Measurements from ENCODE around the gene SSR2.
"Not testable (repeated sequence)": the region's sequence is repeated elsewhere in the genome, so short reads cannot be mapped to it uniquely, and the experiment has no call there.

Gene SSR2

DNA sequence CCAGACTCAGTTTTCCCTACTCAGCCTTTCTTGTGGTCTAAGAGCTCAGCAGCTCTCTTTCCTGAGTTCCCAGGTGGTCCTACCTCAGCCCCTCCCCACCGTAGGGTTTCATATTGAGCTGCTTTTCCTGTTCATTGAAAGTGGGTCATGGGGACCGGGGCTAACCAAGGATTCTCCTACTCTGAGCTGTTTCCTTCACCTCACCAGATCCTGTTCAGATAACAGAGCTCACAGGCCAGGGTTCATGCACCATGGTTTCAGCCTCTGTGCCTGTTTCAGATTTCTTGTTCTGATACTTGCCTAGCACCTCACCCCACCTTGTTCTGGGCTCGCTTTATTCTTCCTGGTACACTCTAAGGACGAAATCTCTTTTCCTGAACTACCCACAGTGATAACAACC is 24.3 kb upstream of the SSR2 start:
- DNase-seq, result no peak

DNA sequence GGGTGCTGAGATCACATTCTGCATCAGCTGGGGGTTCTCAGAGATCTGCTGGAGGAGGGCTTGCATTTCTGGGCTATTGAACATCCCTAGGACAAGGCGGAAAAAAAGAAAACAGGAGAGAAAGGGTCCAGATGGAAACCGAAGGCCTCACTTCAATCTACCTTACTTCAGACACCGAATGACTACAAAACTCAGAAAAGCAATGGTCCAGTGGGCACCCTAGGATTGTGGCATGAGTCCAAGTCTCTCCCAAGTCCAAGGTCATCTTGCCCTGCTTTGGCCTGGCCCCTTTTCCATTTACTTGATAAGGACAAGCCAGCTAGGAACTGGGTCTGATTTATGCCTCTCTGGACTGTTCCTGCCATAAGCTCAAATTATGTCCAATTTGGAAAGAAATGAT is 22.1 kb upstream of the SSR2 start:
- no peak for DNase-seq

DNA sequence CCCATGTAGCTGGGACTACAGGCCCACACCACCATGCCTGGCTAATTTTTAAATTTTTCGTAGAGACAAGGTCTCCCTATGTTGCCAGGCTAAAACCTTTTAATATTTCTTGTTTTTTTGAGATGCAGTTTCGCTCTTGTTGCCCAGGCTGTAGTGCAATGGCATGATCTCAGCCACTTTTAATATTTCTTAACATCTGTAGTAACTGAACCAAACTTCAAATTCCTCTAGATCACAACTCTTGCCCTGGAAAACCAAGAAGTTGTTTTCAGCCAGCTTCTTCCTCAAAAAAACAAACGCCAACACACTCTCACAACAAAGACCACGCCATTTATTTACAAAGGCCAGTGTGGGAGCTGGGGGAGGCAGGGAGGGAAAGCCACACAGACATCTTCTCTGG is 14.2 kb upstream of the SSR2 start:
- DNase-seq, result not testable (repeated sequence)

DNA sequence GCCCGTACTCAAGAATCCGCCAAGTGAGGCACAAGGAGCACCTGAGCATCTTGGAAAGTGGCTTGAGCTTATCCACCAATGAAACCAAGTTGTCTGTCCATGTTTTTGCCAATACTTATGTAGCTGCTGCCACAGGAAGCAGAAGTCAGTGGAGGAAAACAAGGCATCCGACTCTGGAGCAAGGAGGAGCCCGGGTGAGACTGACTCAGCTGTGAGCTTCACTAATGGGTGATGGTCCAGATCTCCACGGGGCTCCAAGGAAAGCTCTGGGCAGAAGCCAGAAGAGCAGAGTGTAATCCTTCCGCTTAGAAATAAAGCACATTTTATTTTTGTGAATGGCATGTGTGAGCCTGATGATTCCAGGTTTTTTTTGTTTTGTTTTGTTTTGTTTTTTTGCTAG is 12.3 kb upstream of the SSR2 start:
- DNase-seq, result no peak

DNA sequence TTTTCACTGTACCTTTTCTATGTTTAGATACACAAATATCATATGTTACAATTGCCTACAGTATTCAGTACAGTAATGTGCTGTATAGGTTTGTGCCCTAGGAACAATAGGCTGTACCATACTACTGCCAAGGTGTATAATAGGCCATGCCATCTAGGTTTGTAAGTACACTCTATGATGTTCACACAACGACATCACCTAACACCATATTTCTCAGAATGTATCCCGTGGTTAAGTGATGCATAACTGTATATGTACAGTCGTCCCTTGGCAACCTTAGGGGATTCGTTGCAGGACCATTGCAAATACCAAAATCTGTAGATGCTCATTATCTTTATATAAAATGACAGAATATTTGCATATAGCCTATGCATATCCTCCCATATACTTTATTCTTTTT is 5.8 kb upstream of the SSR2 start:
- no peak for DNase-seq

DNA sequence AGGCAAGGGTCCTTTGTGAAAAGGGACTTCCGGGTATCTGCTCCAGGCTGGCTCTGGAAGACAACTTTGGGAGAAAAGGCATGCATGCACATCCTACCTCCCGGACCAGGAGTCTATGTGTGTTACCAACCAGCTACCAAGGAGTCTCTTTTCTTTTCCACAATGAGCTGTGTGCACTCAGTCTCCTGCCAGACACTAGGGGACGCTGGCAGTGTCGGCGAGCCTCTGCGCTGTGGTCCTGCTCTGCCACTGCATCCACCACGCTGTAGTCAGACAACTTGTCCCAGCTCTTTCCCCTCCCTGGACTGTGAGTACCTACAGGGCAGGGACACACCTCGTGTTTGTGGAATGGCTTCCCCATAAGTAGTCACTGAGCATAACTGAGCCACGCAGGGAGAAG is 5.1 kb upstream of the SSR2 start:
- peak; percentile 58 for DNase-seq

DNA sequence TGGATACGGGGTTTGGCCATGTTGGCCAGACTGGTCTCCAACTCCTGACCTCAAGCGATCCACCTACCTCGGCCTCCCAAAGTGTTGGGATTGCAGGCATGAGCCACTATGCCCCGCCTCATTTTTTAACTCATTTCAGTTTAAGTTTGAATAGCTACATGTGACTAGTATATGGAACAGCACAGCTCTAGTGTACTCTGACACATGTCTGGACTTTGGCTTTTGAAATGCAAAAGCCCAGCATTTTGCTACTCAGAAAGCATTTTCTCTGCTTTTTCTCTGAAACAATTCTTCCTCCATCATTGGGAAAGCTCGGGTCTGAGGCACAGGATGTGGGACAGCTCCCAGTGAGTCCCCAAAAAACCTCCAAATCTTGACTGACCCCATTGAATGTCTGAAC is 4.0 kb upstream of the SSR2 start:
- DNase-seq, result no peak

DNA sequence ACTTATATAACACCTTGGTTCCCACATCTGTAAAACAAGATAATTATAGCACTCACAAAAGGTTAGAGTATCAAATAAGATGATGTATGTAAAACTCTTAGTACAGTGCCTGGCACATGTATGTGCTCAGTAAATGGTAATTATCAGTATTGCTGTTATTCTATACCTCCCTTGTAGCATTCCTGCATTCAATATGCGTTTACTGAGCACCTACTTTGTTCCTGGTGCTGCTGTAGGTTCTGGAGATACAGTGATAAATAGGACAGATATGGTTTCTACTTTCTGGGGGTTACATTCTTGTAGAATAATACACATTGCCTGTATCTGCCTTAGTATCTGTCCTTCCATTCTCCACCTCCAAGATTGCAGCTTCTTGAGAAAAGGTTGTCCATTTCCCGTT is 1.2 kb upstream of the SSR2 start:
- no peak for DNase-seq

DNA sequence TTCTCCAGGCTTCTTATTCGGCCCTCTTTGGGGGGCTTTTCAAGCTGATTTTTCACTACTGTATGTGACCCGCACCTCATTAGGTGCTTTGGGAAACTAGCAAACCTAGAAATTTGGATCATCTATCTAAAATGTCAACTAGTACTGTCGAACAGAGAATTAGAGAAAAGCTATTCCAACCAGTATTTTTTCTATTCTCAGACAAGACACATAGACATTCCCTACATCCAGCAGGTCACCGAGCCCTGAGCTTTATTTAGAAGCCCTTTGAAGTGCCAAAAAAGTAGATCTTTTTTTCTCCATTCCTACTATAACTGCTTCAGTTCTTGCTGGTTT is 310 bp upstream of the SSR2 start:
- DNase-seq, result no peak

DNA sequence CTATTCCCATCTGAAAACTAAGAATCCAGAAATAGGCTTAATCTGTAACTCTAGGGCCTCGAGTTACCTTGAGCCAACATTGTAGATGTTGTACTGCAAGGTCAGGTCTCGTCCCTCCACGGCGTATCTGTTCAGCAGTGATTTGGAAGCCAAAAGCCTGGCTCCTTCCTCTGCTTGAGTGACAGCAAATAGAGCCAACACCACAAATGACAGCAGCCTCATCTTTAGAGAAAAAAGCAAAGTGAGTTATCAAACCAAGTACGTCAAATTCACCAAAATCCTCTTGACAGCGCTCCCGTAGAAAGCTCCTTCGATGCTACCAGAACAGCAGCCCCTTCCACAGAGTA is 832 bp downstream of the SSR2 start:
- DNase-seq, result no peak

DNA sequence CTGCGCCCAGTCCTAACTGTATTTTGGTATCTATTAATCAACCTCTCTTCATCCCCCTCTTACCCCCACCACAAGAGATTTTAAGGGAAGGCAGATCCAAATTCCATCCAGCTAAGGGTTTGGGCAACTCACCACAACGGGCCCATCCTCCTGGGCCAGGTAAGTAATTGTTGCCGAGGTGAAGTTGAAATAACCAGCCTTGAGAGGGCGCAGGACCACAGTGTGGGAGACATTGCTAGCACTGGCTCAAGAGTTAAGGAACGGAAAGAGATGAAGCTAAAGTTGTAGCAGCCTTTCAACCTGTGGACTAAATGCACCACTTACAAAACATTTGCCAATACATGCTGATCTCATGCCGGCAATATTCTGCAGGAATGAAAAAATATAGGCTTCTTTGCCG is 5.9 kb downstream of the SSR2 start:
- no peak for DNase-seq

DNA sequence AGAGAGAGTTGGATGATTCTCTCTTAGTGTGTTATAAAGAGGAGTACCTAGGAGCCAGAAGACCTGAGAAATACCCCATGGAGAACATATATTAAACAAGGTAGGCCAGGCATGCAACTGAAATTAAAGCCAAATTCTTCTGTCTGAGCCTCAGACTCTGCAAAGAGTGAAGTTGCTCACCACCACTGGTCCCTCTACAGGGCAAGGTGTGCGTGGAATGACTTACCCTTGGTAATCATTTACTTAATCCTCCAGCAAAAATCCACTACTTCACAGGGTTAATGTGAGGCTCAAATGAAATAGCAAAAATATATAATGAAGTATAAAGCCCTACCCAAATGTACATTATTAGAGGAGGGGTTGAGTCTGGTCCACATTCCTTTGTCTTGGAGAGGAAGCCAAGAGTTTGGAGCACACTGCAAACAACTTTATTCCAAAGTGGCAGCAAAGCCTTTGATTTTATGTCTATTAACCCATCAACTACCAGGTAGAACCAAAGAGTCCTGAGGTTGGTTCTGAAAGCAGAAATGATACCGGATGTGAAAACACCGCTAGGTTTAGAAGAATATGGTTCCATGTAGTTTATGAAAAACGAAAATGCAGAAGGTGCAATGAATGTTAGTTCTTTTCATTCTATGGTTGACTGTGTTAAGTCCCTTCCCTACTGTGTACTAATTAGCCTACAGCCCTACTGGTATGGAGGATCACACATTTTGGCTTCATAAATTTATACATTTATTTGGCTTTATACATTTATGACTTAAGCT is 8.5 kb downstream of the SSR2 start:
- DNase-seq, result no peak

DNA sequence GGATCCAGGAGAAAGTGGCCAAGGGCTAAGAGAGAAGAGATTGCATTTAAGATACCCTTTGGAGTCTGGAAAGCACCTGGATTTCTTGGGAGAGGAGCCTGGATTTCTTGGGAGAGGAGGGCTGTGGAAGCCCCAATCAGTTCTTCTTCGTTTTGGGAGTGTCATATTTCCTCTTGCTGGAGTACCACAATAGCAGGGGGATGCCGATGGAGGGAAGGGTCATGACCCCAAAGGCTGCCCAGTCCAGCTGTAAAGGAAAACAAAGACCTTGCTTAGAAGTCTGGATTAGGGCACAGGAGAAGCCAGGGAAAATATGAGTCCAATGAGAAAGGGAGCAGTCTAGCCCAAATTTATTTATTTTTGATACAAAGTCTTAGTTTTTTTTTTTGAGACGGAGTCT is 11.3 kb downstream of the SSR2 start:
- no peak for DNase-seq

DNA sequence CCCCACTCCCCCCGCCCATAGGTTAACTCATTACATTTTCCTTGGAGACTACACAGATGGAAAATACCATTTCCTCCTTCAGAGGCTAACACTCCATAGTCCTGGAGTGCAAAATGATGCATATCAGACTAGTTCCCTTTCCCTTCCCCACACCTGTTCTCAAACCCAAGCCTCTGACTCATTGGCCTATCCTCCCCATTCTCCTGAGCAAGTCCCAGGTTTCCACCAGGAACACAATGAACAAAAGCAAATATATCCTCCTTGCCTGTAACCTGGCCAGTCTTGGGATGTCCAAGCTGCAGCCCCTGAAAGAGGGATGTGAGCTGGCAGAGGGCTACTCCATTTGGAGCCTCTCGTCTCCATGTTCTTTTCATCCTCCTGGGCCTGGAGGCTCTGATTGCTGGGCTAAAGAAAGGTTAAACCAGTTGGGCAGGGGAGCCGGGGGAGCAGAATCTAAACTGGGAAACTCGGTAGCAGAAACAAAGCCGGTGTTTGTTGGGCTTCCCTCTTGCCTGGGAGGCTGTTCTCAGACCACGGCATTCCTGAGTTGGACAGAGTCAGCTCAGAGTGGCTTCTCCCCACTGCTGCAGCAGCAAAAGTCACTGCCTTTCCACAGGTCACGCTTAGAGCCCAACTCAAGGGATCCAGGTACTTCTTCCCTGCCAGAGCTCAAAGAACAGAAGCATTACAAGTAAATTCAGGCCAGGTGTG is 13.9 kb downstream of the SSR2 start:
- no peak for DNase-seq

DNA sequence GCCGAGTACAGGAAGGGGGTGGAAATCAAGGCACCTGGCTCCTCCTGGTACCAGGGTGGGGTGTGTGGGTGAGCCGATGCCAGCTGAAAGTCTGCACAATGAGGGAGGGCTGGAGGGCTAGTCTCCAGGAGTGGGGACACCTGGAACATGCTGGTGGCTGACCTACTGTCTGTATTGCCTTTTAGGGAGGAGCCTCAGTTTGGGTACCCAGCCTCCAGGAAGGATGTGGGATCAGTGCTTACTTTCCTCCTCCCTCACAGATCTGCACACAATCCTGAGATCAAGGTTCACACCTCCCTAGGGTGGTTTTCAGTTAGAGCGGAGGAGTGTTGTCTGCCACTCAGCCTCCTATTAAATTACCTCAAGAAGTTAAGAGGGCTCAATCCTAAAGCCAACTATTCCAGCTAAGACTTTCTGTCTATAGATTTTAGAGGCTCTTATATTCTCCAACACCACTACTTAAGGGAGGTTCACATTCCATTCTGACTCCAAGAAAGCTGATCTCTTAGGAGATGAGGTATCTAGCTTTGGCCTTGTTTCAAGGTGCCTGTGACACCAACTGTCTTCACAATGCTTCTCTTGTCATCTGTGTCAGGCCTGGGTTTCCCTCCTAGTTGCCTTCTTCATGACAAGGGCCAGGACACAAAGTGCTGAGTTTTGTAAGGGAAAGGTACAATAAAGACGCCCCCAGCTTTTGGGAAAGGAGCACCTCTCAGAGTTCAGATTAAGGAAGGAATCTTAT is 15.7 kb downstream of the SSR2 start:
- peak; percentile 32 for DNase-seq

DNA sequence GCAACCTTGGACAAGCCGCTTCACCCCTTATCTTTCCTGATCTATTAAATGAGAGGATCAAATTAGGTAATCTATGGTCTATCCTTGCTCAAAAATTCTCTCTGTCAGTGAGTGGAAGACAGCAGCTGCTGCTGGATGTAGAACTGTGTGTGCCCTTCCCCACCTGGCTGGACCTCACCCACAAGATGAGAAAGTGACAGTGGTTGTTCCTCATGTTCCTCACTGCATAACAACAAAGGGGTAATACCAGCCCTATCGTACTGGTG is 16.9 kb downstream of the SSR2 start:
- no peak for DNase-seq

DNA sequence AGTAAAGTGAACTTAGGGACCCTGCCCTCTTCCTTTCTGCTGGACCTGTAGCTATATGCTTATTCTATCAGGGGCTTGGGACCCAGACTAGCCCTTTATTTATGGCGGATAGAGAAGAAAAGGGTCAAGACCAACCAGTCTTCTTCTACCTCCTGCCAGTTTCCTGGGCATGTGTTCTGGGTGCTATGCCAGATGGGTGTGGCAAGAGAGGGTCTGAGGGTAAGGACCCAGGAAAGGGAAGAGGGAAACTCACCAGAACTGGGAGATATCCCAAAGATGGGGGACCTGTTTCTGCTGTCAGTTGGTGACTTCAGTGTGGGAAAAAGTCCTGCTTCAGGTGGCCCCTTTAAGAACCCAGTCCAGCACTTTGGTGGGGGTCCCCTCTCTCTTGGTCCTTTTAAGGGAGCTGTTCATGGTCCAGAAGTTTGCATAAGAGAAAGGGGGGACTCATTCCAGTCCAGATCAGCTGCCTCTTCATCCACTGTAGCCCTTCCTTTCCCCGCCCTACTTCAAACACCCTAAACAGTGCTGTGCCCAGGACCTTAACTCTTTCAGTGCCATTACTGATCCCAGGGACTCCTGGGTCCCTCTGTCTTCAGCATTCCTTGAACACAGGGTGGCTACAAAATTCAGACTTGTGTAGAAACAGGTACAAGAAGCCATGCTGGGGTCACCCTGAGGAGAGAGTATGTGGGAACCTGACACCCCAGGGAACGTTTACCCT is 18.4 kb downstream of the SSR2 start:
- no peak for DNase-seq

DNA sequence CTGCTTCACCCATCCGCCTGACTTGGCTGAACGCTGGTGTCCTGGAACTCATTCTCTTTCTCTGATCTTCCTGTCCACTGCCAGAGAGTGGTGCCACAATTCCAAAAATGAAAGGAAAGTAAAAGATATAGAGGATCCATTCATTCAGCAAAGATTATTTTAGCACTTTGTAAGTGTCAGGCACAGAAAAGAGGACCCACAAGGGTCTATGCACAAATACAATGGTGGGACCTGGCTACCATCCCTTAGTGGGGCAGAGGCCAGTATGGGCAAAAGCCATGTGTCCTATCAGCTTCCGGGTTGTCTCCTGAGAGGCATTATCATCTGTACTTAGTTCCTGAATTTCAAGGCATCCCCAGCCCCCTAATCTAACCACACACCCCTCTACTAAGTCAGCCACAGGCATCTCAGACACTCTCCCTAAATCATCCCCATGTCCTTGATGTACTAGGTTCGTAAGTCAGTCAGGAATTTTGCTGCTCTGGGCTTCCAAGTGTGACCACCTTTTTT is 19.0 kb downstream of the SSR2 start:
- no peak for DNase-seq

DNA sequence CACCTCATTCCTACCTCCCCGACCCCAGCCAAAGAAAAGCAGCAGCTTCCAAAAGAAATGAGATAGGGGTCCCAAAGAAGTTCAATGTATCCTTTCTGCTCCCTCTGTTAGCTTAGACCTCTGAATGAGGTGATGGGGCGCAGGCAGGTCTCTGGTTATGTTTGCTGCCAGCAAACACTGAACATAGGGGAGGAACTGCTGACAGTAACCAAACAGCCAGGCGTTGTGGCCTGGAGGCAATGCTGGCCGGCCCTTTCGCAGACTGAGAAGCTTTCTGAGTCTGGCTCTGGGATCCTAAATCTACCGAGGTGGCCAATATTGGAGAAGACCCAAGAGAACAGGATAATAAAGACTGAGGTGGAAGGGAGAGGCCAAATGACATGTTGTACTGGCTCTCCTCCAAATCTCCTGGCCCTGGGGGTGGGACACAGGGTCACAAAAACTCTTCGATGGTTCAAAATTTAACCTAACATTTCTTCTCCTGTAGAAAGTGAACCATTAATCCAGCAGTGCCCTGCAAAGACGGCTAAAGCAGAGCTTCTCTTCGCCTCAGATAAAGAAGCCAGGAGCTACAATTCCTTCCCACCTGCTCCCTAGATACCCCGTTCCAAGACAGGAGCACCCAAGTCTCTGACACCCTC is 19.6 kb downstream of the SSR2 start:
- no peak for DNase-seq

DNA sequence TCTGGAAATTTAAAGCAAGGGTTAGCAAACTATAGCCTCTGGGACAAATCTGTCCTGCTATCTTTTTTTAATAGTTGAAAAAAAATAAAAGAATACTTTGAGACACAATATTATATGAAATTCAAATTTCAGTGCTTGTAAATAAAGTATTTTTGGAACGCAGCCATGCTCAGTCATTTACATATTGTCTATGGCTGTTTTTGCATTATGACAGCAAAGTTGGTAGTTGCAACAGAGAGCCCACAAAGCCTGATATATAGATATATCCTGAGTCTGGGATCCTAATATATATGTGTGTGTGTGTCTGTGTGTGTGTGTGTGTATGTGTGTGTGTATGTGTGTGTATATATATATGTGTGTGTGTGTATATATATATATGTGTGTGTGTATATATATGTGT is 20.8 kb downstream of the SSR2 start:
- no peak for DNase-seq

DNA sequence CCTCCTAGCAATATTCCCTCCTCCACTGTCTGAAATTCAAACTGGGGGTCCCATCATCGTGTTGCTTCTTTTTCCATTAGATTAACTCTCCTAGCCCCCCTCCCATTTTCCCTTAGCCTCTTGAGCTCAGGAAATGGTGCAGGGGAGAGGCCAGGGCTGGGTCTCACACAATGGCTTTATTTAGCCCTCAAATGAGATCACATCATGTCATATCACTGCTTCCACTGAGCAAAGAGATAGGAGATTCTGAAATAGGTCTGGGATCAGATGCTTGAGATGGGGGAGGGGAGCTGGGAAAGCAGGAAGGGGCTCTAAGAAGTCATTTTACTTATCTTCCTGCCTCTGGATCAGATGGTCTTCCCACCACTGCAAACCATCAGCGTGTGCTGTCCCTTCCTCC is 24.6 kb downstream of the SSR2 start:
- DNase-seq, result no peak

DNA sequence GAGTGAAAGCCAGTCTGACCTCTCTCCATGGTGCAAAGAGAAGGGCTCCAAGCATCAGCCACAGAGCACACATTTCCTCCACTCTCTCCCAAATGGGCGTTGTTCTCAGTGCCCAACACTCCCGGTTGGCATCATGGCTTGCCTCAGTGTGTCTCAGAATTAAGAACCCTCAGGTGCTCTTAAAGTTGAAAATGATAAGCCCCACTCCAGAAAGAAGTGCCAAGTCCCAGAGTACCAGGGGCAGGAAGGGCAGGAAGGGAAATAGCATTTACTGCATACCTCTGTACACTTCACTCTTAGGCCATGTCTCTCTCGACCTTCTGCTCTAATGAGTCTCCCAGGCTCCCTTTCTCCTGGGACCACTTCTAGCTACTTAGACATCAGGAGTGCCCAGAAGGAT is 27.2 kb downstream of the SSR2 start:
- no peak for DNase-seq

DNA sequence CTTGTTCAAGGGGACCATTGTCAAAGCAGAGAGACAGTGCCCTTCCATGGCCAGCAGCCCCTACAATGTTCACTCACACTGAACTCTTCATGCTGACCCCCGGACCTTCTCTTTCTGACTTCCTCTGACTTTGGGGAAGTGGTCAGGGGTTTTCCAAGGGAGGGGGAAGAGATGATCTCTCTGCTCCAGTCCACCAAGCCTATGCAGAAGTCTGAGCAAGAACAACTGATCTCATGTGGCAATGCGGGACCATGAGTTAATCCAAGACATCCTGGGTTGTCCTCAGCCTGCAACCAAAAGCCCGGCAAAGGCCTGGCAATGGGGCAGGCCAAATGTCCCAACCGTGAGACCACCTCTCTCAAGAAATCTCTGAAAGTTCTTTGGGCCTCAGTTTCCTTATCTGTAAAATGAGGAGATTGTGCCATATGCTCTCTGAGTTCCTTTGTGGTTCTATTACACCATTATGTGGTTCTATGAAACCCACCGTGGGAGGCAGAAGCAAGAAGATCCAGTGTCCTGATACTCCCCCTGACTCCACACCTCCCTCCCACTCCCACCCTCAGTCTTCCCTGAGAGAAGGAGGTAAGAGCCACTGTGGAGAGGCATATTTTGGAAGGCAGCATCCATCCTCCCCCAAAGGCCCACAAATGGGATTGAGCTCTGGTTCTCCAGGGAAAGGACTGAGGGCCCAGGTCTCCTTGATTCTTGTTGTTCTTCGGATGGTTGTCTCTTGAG is 30.6 kb downstream of the SSR2 start:
- DNase-seq, result no peak
